Measurements from ENCODE around the gene EPAS1.

Gene EPAS1

DNA sequence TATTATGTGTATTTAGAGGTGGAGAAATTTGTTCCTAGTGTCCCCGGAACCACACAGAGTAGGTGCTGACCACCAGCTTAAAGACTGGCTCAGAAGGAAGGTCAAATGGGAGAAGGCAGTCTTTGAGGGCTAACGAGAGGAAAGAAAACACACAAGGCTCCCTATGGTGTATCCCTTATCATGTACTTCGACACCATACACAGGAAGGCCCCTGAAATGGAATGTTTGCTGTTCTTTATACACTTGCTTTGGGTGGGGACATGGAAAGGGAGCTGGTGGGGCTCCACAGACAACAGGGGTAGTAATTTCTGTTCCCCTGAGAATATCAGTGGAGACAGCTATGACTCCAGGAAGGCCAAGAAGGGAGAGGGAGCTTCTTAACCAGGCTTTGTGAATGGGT lies 6.0 kb downstream of the EPAS1 start:
- DNase-seq, result no peak

DNA sequence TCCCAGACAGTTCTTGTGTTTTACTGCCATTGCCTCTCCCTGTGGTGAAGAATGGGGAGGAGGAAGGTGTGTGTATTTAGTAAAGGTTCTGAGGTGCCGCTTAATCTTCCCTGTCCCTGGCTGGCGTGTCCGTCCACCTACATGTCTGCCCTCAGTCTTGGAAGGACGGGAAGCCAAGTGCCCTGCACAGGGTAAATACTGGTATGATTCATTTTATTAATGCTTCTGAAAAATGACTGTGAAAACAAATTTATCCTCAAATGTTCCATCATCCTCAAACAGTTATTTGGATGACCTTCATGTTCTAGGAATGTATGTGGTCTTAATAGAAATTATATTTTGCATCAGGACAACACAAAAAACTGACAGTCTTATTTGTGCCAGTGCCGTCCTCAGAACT lies 6.6 kb downstream of the EPAS1 start:
- DNase-seq, result no peak

DNA sequence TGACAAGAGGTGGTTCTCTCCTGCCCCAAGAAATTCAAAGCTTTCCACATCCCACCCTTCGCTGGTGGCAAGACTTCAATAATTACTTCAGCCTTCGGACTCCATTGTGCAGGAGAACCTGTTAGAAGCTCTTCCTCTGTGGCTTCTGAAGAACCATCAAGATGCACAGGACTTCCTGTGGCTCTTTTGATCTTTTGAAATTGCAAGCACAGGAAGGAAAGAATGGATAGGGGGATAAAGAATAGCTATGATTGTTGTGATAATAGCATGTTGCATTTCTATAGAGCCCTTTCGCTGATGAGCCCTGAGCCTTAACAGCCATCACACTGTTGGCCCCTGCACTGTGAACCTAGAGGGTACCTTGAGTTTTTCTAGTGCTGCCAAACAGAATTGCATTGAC lies 7.4 kb downstream of the EPAS1 start:
- DNase-seq, result no peak

DNA sequence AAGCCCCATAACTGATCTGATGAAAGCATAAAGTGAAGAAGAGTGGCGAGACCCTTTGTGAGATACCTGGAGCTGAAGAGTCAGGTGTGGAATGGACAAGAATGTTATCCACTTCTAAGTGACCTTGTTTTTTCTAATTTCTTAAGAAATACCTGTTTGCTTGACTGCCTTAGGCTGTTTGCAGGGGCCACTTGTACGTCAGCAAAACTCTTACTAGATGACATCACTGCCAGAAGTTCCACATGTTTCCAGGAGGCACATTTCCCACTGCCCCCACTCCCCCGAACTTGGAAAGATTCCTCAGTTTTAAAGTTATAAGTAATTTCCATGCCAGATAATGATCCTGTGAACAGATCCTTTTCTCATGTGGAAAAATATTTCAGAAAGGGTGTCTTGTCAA lies 8.0 kb downstream of the EPAS1 start:
- DNase-seq, result no peak

DNA sequence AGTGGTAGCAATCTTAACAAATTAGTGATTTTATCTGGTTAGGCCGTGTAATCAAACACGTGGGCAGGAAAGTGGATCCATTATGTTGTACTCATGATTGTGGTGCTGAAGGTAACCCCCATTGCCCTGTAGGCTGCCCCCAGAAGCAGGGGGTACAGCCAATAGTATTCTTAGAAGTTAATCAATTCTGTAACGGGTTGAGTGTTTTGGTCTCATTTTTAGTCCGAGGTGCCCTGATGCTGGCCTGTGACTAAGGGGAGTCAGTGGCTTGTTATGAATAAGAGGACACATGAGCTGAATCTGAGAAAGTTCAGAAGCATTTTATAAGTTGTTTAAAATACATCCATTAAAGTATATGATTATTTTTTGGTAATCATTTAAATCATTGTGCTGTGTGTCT lies 8.6 kb downstream of the EPAS1 start:
- DNase-seq, result no peak

DNA sequence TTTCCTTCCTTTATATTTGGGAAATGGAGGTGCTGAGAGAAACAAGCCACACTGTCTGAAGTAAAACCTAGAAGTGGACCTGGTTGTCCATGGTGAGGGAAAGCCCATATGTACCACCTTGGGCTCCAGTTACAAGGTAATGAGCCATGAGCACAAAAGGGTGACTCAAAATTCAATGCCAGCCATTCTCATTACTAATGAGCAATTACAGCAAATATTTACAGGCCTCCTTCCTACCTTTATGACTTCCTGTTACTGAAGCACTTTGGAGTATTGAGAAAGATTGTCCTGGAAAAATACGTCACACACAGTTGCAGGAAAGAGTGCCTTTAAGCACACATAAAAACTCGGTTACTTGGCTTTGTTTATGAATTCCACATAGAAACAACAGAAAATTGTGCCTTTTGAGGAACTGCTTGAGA lies 9.1 kb downstream of the EPAS1 start:
- no peak for DNase-seq

DNA sequence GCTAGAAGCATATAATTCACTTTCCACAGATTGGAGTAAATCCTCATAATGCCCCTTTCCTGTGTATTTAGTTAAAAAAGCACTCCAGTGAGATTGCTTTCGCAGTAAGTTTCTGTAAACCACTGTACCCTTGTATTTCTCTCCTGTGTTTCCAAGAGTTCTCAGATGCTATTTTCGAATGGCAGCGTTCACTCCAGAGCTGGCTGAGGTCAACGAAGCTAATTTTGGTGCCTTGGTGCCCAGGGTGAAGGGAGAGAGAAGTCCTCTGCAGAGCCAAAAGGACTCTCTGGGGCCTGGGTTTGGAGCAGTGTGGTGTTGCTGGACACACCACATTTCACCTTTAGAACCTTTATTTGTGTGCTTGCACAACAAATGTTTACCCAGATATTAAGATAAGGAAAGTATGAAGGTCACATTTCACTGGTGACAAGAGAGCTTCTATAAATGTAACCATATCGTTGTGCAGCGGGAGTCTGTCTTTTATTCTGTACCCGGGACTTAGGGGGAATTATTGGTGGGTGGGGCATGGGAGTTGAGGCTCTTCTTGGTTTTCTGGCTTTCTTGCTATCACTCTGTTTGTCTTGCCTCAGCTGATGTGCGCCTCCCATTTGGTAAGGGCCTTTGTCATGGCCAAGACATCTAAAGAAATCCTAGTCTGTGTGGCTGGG lies 9.9 kb downstream of the EPAS1 start:
- DNase-seq, result no peak

DNA sequence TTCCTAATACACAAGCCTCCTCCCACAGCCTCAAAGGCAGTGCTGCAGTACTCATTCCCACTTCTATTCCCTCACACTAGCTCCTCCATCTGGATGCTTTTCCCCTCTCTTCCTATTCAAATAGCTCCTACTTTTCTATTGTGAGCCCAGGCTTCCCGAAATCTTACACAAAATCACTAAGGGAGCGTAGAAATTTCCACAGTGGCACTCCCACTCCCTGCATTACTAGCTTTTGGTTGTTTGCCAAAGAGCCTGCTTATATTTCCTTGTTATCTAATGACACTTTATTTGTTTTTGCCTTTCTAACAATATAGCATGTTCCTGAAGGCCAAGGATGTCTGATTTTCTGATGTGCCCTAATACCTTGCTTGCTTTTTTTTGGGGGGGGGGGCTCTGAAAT lies 10.9 kb downstream of the EPAS1 start:
- no peak for DNase-seq

DNA sequence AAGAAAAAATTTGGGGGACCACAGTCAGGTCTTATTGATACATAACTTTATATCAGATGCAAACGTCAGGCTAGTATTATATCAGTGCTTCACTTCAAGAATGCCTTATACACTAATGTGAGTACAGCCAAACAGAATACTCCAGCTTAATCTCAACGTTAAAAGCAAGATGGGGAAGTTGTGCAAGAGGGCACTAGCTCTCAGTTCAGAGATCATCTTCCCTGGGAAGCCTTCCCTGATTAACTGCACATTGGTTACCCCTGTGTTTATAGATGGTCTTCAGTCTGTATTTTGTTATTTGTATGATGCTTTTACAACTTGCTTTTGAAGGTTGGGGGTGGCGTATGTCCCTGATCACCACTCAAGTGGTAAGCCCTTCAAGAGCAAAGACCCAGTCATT lies 11.4 kb downstream of the EPAS1 start:
- DNase-seq, result no peak

DNA sequence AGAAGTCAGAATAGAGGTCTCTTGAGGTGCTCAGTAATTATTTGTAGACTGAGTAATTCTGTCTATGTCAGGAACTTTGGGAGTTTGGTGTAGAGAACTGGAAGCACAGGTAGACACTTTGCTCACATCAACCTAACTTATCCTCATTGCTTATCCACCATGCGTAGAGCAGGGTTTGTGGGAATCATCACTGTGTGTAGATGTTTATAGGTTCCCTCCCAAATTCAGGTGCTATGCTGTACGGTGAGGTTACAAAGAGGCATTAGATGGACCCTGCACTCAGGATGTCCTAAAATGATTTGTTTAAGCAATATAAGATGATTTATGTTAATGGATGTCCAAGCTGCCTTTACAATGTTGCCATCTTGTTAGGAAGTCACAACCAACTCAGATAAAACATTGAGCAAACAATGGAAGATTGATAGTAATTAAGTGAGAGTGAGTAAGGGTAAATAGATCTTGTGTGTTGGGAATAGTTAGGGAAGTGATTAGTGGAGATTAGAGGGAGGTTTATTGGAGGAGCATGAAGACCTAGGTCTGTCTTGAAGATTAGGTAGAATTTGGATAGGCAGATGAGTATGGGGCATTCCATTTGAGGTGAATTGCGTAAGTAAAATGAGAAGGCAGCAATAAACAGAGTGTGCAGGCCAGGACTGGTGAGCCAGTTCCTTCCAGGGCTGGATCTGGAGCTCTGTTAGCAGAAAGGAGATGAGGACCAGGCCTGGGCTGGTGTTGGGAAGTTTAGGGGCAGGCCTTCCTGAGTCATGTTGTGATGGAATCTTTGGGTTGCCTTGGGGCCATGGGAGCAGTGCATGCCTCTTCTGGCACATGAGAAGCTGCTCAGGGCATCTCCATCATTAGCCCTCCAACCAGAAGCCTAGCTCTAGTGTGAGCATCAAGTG lies 12.1 kb downstream of the EPAS1 start:
- no peak for DNase-seq

DNA sequence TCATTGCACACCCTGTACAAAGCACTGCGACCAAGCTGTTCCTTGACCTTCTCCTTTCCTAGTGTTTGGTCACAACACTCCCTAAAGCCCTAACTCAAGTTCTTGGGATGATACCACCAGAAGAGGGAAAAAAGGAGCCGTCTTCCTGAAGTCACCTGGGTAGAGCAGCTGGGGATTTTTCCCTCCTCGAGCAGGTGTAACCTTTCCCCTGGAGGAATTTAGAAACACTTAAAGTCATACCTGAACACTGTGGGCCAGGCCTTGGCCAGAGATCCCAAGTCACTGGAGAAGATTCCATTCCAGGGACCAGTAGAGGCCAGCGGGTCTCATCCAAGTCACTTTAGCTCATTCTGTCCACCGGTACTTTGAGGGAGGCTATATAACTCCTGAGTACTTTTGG lies 13.2 kb downstream of the EPAS1 start:
- no peak for DNase-seq

DNA sequence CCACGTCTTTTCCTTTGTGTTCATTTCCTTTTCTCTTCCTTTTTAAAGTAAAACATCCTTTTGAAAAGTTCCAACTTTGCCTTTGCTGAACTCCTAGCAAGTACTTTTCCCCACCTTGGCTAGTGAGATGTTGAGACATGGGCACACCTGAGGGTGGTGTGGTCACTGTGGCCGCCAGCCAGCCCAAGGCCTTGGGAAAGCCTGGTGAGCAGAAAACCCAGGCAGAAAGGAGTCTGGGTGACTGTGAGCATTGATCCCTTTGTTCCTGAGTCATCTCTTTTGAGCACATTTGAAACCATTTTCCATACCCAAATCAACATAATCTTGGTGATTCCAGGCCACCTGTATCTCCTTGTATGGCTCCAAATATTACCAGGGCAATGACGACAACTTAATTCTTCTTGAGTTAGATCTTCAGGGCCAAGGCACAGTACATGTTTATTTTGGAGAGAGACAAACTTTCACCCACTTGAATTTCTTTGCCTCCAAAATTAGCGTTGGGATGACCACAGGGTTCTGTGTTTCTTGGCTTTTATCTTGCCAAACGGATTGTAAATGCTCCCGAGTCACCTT lies 14.5 kb downstream of the EPAS1 start:
- DNase-seq, result no peak

DNA sequence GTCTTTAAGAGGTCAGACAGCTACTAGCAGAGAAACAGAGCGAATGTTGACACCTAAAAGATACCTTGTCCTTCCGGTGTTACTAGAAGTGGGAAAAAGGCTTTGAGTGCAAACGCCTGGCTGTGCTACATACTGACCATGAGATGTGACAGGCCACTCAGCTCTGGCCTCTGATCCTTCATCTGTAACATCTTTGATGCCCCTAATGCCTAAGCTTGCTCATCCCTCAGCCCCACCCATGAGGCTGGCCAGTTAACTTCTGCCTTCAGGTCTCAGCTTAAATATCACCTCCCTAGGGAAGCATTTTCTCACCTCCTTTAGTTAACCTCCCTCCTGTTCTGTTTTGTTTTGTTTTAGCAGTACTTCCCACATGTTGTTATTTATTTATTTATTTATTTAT lies 15.9 kb downstream of the EPAS1 start:
- DNase-seq, result no peak

DNA sequence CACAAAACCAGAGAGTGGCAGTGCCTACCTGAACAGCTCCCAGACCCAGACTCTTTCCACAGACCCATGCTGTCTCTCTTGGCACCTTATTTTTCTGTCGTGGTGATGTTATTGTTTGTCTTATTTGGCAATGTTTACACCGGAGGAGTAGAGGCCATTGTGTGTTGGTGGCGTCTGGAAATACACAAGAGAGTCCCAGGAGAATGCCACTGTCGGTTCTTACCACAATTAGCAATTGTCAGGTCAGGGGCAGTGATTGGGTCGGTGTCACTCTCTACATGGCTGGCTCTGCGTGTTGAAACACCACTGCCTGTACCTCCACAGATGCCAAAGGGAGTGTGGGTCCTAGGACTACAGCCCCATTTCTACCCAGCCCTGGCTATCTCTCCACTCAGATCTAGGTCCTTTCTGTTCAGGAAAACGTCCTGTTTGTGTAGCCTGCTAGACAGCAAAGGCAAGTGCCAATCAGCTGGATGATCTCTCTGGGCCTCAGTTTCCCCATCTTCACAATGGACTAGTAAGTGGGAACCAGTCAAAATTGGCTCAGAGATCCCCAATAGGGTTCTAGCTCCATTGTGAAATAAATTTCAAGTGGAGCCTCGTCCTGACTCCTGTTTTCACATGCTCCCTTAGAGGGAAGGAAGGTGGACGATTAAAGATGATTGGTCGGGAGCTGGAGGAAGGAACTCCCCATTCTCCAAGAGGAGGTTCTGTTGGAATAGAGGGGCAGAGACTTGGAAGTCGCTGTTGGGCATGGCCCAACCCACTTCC lies 17.0 kb downstream of the EPAS1 start:
- DNase-seq, result no peak

DNA sequence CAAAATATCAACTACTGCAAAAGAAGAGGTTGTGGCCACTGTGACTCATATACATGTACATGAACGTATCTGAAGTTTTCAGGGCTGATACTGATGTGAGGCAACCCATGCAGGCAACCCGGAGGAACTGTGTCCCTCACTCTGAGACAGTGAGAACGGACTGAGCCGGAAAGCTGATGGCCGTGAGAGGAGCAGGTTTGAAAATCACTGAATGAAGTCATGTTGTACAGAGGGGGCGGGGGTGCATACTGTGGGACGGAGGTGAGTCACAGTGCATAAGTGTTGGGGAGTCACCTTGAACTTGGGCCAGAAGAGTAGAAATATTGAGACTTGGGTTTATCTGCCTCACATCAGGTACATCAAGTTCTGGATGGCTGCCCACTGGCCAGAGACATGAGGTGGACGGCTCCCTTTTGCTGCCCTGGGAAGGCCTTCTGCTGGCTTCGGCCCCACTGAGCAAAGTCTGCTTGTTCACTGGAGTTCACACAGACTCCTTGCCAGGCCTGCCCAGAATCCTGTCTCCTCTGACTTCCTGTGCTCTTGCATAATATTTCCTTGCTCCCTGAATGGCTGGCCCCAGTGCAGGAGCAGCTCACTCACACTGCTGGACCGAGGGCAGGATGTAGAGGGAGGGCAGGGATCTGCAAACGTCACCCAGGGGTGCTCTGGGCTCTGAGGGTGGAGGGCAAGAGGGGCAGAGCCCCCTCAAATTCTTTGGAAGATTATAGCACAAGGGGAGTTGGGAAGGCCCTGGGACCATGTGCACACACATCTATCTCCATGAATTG lies 18.1 kb downstream of the EPAS1 start:
- DNase-seq, result no peak

DNA sequence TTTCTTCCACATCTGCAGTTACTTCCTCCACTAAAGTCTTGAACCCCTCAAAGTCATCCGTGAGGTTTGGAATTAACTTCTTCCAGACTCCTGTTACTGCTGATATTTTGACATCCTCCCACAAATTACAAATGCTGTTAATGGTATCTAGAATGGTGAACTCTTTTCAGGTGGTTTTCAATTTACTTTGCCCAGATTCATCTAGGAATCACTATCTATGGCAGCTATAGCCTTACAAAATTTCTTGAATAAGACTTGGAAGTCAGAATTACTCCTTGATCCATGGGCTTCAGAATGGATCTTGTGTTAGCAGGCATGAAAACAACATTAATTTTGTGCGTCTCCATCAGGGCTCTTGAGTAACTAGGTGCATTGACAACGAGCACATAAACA lies 19.9 kb downstream of the EPAS1 start:
- no peak for DNase-seq

DNA sequence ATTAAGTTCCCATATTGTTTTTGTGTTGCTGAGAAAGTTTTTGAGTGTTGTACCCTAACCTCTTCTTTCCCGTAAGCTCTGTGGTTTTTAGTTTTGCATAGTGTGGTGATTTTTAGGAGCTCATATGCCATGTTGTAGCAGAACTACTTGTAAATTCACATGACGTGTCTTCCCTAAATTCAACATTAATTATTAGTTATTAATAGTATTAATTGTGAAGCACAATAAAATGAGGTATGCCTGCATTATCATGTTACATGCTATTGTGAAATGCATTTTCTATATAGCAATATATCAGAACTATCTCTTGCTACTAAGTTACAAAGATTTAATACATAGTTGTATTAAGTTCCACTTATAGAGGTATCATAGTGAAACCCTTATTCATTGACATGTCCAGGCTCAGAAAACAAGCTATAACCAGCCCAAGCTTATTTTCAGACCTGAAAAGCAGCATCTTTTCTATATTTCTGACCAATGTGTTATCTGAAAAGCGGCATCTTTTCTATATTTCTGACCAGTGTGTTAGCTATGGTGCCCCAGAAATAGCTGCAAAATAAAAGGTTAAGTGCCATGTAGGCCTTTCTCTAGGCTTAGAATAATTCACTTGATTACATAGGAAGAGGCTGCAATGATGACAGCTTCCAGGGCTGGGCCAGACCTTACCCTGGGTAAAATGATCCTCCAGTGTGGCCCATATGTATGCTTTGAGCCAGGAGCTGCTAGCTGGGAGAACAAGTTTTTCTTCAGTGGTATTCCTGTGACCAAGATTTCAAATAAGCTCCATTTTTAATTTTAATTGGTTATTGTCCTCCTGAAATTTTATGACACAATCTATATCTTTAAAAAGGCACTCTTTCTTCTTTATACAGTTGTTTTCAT lies 21.6 kb downstream of the EPAS1 start:
- no peak for DNase-seq

DNA sequence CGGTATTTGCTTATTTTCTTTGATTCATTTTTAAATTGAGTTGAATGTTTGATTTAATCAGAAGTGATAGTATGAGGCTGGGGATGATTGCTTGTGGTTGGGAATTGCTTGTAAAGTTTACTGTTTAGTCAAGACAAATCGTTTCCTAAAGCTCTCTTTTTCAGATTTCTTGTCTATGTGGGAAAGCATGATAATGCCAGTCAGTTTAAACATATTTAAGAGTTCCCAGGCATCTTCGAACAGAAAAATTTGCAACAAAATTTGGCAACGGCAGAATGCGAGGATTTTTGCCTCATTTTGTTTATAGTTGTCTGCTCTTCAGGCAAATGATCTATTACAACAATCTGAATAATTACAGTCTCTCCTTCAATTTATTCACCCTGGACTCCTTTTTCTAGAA lies 22.5 kb downstream of the EPAS1 start:
- DNase-seq, result no peak

DNA sequence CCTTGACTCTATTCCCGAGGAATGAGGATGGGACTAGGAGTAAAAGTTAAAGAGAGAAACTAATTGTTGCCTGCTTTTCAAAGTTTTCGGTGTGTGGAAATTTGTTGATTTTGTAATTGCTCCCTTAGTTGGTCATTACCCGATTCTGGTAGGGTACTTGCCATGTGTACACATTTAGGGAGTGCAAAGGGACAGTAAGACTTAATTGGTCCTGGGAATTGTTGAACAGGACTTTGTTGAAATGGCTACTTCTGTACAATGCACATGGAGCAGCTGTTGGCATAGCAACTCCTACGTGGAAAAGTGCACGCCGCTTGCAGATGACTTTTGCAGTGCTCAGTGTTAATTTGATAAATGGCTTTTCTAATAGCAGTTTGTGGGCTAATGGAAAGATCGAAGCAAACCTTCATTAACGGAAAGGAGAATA lies 22.9 kb downstream of the EPAS1 start:
- DNase-seq, result no peak

DNA sequence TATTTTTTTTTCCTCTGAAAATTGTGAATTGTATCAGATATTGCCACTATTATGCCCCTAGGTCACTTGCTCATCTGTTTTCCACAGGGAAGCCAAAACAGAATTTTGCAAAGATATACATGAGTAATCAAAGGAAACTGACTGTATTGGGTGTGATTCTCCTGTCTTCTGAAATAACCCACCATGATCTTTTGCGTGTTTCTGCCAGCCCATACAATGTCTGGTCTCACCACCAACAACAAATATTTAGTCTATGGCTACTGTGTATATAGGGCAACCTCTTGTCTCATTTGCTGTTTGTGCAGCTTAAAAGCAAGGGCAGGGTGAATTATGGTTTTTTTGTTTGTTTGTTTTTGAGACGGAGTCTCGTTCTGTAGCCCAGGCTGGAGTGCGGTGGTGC lies 26.5 kb downstream of the EPAS1 start:
- no peak for DNase-seq

DNA sequence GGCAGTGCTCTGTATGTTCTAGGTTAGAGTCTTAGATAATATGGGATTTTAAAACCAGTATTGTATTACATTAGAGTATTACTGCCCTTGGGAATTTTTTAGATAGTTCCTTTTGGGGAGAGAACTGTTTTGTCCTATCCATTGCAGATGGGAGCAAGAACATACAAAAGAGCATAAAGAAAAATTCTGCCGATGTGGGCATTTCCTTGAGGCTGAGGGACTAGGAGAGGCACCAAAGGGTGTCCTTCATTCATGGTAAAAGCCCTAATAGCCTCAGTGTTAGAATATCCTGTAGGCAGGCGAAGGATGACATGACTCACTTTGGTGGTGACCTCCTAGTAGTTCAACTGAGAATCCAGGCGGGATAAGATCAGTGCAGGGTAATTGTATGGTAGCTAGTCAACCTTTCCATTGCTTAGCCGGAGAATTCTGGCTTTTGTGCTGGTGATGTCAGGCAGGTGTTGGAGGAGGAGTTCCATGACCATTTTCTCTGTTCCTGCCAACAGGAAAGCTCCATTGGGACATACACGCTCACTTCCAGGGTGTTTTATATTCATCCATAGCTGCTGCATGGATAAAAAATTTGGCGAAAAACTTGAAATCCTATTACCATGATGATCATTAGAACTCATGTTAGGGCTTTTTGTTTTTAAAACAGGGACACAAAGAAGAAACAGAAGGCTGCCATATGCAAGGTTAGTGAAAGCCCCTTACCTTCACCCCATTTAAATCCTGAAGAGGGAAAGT lies 28.1 kb downstream of the EPAS1 start:
- DNase-seq, result no peak
